SH-SY5Y (cell line): ENCODE measurements around the gene STK17B.

Experiments
- GATA2 ChIP-seq: IDR thresholded peaks from 2 replicates; pipeline ENCODE4 v1.6.1; 2011; ENCODE audit warnings: mild to moderate bottlenecking, low read depth, low read length
- GATA3 ChIP-seq: IDR thresholded peaks from 2 replicates; pipeline ENCODE4 v1.6.1; 2011; ENCODE audit warnings: low read depth, mild to moderate bottlenecking, low read length, moderate library complexity

DNA sequence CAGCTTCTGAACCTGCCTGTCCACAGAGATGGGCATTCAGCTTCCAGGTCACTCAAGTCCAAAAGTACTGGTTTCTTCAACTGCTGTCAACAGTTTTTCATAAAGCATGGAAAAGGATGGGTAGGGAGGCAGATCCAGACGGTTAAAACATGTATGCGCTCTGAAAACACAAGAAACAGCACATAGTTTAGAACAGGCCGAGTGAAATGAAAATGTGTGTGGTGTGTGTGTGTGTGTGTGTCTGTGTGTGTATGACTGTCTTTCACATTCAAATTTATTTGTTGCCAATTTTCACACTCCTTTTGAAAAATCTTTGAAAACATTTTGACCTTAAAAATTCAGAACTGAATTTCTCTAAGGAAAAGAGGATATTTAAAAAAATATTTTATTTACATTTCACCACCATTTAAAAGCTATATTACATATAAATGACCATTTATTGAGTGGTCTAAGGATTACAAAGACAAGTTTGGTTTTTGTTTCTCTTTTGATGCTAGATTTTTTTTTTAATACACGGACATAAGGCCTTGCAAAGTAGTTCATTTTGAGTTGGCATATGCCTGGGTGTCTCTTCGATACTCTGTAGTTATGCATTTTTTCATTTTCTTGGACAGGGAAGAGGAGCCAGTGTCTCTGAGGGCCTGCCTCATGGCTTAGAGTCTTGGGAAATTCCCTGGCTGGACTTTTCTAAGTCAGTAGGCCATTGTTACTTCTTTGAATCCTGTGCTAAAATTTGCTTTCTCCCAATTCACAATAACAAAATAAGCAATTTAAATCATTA, 30.0 kb upstream of the STK17B start:
- TF ChIP-seq GATA3 (no peak), GATA2 (no peak)
